GM12874 (cell line): Measurements from ENCODE around the gene RAB39A.

Experiments
- TF ChIP-seq, protein P1 (sequence below): IDR thresholded peaks from 2 replicates; pipeline ENCODE4 v1.5.1; 2011; ENCODE audit warnings: low read depth, mild to moderate bottlenecking, control low read depth, low read length, moderate library complexity; ENCODE audit not compliant: insufficient read depth

Gene RAB39A

DNA sequence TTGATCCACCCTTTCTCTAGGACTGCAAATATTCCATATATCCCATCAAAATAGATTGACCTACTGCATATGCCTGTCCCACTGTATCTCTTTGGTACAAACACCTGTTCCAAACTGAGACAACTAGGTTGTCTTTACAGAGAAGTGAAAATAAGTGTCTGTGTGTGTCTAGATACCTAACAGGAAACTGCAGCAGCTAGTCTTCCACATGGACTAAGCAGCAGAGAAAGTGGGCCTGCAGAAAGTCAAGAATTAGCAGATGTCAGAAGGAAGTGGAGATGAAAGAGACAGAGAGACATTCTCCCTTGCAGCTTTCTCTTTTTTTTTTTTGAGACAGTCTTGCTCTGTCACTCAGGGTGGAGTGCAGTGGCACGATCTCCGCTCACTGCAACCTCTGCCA is 3.9 kb upstream of the RAB39A start:
- TF ChIP-seq, protein P1, sequence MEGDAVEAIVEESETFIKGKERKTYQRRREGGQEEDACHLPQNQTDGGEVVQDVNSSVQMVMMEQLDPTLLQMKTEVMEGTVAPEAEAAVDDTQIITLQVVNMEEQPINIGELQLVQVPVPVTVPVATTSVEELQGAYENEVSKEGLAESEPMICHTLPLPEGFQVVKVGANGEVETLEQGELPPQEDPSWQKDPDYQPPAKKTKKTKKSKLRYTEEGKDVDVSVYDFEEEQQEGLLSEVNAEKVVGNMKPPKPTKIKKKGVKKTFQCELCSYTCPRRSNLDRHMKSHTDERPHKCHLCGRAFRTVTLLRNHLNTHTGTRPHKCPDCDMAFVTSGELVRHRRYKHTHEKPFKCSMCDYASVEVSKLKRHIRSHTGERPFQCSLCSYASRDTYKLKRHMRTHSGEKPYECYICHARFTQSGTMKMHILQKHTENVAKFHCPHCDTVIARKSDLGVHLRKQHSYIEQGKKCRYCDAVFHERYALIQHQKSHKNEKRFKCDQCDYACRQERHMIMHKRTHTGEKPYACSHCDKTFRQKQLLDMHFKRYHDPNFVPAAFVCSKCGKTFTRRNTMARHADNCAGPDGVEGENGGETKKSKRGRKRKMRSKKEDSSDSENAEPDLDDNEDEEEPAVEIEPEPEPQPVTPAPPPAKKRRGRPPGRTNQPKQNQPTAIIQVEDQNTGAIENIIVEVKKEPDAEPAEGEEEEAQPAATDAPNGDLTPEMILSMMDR: no peak

DNA sequence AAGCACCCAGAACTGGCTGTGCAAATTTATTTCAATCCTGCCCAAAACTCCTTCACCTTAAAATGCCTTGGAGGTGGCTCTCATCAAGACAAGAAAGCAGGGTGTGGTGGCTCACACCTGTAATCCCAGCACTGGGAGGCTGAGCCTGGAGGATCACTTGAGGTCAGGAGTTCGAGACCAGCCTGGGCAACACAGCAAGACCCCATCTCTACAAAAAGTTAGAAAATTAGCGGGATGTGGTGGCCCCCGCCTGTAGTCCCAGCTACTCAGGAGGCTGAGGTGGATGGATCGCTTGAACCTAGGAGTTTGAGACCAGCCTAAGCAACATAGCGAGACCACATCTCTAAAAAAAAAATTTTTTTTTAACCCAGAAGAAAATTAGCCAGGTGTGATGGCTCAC is 689 bp upstream of the RAB39A start:
- TF ChIP-seq, protein P1: no peak

DNA sequence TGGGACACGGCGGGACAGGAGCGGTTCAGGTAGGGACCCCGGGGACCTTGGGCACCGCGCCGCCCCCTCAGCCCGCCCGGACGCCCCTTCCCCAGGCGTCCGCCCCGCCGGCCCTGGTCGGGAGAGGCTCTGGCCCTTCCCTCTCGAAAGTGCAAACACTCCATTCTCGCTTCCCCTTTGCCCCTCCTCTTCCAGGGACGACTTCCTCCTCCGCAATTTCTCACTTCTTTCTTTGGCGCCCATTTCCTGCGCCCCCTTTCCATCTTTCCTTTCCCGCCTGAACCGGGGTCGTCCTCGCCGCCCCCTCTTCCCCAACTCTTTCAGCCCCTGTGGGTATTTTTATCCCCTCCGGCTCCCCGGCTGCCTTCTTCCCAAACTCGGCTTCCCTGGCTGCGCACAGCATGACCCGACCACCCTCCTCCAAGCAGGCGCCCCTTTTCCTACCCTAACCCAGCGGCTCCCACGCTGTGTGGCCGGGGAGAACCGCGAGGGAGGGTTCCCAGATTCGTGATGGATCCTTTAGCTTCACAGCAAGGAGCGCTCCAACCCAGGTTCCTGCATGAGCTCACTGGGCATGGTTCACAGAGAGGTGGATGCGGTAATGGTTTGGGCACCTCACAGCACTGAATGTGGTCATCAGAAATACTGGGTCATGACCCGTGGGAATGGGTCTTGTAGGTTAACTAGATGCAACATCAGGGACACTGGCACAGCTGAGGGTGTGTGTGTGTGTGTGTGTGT is 689 bp downstream of the RAB39A start:
- TF ChIP-seq, protein P1: no peak

DNA sequence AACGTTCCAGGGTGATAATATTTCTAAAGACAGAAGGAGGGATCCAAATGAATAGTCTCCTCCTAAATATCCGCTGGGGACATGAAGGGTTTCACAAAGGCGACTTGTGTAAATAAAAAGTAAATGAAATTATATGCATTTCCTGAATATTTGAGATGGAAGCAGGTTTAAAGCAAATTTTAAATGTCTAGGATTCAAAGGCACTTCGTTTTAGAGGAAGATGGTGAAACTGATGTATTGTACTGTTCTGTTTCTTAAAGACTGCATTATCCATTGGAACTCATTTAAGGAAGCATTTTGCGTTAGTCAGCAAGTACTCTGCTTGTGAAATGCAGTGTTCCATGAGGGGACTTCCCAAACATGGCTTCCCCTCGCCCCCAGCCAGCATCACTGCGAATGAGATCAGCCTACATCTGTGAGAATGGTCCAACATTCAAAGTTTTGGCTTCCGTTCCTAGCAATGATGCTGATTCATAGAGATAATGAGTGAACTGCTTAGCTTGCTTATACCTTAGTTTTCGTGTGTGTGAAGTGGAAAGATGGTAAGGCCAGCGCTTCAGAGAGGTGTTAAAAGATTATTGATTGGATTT is 1.5 kb downstream of the RAB39A start:
- TF ChIP-seq, protein P1: no peak

DNA sequence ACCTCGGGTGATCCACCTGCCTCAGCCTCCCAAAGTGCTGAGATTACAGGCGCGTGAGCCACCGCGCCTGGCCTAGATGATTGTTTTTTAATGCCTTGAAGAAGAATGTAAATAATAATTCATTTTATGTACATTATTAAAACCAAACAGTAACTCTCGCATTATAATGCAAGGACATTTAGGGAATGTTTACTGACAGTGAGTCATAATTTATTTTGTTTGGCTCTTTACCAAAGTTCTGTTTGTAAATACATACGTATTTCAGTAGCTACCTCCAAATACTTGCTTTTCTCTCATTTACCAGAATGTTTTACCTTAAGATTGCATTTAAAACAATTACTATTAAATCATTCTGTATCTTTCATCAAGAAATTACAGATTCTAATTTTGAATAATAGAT is 3.0 kb downstream of the RAB39A start:
- TF ChIP-seq, protein P1: no peak

DNA sequence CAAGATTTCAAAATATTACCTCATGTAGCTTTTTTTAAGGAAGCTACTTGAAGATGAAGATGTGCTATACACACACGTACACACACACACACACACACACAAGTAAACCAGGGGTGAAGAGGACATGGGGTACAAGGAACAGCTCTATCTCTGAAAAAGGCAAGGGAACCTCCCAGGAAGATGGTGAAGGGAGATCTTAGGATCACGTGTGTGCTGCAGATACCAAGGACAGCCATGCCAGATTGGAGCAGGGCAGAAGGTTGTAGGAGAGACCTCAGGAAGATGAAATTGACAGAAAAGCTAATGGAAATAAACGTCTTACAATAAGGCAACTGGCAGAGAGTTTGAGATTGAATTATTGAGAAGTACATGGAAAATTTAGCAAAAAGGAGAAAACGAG is 19.7 kb downstream of the RAB39A start:
- TF ChIP-seq, protein P1: no peak

DNA sequence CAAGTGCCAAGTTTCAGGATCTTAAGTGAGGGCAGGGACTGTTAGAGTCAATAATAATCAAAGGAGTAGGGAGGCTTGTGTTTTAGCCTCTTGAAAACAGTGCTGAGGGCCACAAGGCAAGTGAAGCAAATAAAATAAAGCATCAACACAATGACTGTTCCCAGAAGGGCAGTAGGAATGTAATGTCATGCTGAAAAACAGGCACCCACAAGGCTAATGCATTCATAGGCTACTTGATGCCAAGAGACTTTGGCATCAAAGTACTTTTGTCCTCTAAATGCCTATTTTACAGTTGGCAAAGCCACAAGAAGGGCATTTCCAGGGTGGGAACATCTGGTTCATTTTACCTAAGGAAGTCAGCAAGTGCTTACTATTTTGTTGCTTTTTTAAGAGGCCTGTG is 22.9 kb downstream of the RAB39A start:
- TF ChIP-seq, protein P1: no peak
